Effector CD8-positive, alpha-beta T cell (primary cell): ENCODE data around the gene SCAF1.
A peak's percentile ranks its signal among the peaks of the same experiment; 100 is the strongest.

Experiments used
- DNase-seq: peaks from one replicate; lab custom pipeline; 2025; lab: John Stamatoyannopoulos, UW

The SCAF1 gene

DNA sequence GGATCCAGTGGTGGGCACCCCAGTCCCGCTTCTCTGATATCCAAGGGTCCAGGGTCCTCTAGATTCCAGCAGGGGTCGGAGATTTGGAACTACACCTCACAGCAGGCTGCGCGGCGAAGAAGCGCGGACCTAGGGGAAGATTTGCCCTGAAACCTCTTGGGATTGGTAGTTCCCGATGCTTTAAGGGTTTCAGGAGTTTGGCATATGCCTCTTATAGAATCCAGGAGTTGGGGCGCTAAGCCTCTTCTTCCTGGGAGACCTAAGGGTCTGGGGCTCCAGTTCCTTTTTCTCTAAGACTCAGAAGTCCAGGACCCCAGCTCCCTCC is 24.1 kb downstream of the SCAF1 start:
- DNase-seq: no peak

GRCh38 chr19:49667473-49667872 is 25.5 kb downstream of the SCAF1 start:
- no peak for DNase-seq

DNA sequence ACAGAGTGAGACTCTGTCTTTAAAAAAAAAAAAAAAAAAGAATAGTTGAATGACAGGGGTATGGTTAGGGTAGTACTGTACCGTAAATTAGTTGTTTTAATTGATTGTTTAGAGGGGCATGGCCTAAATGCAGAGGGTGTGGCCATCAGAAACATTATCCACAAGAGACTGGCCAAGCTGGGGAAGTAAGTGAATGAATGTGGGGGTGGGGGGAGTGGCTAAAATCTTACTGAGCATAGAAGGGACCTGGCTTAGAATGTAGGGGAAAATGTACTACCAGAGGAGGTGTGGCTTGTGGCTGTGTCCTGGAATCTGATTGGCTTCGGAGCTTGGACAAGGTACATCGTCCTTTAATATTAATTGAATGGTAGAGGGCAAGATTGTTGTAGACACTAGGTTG is 27.5 kb downstream of the SCAF1 start:
- no peak for DNase-seq

DNA sequence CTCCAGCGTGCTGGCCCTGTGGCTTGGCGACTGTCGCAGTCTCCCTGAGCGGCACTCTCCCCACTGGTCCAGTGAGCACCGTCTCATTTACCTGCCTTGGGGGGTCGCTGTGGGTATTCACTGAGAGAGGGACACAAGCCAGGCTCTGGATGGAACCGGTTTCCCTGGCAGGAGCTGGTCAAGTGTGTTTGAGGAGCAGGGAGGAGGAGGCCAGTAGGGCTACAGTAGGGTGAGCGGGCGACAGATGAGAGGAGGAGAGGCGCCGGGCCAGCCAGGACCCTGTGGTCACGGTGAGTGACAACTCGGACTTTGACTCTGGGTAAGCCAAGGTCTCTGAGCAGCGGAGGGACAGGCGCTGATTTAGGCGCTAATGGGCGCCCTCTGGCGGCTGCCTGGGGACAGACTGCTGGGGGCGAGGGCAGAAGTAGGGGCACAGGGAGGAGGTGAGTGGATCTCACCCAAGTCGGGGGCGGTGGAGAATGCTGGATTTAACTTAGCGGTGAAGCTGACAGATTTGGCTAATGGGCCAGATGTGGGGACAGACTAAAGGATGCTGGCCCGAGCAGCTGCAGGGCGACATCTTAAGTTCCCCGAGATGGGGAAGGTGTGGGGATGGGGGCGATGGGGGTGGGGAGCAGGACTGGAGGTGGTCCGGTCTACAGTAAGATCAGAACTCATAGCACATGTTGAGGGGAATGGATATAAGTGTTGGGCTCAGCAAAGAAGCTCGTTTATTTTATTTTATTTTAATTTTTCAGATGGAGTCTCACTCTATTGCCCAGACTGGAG is 30.3 kb downstream of the SCAF1 start:
- peak; percentile 68 for DNase-seq

GRCh38 chr19:49676136-49676783 is 34.3 kb downstream of the SCAF1 start:
- peak; percentile 59 for DNase-seq

DNA sequence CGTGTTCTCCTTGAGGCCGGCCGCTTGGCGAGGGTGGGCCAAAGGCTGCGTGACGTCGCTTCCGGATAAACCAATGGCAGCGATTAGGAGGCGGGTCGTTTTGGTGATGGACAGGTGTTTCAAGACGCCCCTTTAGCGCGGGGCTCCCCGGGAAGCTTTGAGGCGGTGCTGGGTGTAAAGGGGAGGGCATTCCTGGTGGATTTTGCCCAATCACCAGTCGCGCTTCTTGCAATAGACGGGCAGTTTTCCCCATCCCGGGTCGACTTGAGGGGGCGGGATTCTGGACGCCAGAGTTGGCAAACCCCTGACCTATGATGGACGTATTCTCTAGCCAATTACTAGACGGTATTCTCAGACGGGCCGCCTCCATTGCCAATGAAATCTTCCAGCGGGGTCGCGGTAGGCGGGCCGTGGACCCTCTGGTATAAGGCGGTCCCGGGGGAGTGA is 34.8 kb downstream of the SCAF1 start:
- DNase-seq: peak; percentile 97

GRCh38 chr19:49677231-49677900 is 35.4 kb downstream of the SCAF1 start, which contains the start of gene PRMT1:
PRMT1 (plus strand) TSS chr19:49677271; CDS start chr19:49677281, 10 bp downstream.
- DNase-seq: peak; percentile 56

DNA sequence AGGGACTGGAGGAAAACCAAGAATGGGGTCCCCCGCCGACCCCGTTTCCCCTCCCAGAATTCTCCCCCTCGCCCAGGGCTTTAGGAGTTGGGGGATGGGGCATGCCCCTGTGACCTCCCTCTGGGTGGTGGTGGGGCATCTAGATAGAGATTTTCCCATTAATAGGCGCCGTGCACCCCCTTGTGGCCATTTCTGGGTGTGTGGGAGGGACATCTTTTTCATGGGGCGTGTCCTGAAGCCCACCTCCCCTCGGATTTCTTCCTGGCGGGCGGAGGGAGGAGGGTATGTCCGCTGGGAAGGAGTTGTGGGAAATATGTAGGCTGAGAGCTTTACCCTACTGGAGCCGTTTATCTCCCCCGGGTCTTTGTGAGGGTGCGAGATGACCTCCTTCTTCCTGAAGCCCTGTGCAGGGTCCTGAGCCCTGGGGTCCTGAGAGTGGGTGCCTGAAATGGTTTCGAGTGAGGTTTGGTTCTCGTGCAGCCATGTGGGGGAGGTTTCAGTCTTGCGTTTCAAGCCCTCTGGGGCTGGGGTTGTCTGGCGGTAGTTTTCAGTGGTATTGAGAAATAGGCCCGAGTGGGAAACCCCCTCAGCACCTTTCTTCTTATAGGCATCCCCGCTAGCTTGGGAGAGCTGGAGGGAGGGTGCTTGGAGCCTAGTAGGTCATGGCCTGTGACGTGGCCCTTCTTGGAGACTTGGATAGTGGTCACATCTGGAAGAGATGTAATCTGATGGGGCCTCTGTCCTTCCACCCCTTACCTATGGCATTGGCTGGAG is 36.1 kb downstream of the SCAF1 start:
- DNase-seq: peak; percentile 73

- no peak for DNase-seq
These were observed 37.2 kb downstream of the SCAF1 start for GRCh38 chr19:49678985-49679770.

DNA sequence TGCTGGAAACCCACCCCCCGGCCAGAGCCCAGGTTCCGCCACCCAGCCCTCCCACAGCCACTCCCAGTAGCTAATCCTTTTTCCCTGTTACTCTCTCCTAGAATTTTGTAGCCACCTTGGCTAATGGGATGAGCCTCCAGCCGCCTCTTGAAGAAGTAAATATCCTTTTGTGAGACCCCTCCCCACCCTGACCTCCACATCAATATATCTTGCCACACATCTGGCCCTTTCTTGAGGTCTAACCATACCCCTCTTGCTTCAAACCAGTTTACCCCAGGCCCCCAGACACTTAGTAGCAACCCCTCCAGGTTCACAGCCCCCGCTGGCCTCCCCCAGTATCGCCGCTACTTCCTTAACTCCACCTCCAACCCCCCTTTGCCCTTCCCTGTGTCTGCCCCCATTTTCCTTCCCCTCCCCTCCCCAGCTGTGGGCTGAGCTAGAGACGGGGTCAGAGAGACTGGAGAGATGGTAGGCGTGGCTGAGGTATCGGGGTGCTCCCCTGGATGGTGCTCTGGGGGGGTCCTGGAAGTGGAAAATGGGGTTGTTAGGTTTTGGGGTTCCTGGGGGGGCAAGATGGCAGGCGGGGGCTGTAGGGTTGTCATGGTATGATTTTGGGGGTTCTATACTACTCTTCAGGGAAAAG is 37.9 kb downstream of the SCAF1 start:
- DNase-seq: no peak

DNA sequence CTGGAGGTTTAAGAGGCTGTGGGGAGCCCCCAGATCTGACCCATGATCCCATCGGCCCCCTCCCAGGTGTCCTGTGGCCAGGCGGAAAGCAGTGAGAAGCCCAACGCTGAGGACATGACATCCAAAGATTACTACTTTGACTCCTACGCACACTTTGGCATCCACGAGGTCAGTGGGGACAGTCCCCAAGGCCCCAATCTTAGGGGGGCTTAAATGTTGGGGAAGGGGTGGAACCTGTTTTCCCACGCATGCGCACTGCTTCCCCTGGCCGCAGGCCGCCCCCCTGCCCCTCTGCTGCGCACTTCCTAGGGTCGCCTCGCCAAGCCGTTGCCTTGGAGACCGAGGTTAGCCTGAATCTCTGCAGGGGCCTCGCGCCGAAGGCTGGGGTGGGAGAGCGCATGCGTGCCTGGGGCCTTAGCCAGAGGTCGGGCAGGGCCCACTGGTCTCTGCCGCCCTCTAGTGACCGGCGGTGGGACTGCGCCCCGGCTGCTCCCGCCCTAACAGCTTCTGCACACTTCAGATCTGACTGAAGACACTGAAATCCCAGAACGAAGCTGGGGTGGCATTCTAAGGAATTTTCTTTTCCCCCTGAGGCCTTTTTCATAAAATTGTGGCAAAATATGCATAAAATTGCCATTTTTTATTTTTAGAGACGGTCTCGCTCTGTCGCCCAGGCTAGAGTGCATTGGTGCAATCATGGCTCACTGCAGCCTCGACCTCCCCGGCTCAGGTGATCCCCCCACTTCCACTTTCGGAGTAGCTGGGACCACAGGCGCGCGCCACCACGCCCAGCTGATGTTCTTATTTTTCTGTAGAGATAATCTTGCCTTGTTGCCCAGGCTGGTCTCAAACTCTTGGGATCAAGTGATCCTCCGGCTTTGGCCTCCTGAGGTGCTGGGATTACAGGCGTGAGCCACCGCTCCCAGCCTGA is 38.7 kb downstream of the SCAF1 start:
- DNase-seq: peak; percentile 89

GRCh38 chr19:49681830-49682229 is 39.8 kb downstream of the SCAF1 start:
- no peak for DNase-seq

DNA sequence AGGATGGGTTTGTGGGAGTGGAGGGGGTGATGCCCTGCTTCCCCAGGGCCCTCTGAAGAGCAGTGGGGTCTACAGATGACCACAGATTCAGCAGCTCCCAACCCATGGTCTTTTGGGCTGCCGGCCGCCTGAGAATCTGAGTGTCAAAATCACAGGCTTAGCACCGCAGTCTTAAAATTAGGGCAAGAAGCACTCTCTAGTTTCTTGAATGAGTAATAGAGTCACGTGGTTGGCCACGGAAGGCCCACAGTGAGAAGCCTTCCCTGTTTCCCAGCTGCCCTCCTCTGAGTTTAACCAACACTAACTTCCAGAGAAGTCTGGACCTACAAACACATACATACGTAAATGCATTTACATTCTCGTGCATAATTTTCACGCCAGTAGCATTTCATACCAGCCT is 40.3 kb downstream of the SCAF1 start:
- DNase-seq: no peak

GRCh38 chr19:49683814-49684250 is 41.8 kb downstream of the SCAF1 start:
- no peak for DNase-seq

DNA sequence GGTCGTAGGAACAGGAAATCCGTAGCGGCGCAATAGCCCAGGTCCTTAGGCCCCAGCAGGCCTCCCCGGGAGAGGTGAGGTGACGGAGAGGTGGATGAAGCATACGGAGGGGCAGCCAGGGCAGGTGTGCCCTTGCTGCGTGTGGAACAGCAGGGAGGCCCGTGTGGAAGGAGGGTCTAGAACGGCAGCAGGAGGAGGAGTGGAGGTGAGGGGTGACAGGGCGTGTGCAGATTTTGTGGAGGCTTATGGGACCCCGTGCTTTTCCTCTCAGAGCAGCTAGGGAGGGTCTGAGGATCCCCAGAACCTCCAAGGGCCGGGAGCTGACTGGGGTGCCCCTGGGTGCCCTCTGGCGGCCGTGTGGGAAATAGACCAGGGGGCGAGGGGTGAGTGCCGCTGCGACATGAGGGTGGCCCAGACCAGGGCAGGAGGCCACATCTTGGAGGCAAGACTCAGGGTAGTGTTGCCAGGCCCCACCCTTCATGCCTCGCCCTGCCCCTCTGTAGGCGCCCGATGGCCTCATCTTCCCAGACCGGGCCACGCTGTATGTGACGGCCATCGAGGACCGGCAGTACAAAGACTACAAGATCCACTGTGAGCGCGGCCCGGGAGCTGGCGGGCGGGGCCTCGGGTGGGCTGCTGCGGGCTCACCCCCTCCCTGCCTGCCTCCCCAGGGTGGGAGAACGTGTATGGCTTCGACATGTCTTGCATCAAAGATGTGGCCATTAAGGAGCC is 42.4 kb downstream of the SCAF1 start:
- DNase-seq: no peak

GRCh38 chr19:49684983-49685553 is 43.1 kb downstream of the SCAF1 start:
- no peak for DNase-seq

DNA sequence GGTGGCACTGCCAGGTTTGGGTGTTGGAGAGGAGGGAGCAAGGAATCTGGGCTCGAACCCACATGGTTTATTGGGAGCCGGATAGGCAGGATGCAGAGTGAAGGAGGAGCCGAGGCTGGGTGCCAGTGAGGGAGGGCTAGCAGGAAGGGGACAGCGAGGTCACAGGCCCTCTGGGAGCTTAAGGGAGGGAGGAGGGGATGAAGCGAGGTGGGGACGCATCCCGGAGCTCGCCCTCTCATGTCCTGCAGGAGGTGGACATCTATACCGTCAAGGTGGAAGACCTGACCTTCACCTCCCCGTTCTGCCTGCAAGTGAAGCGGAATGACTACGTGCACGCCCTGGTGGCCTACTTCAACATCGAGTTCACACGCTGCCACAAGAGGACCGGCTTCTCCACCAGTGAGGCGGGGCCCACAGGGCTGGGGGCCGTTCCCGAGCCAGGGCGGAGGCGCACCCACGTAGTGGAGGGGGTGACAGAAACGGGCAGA is 43.9 kb downstream of the SCAF1 start:
- DNase-seq: no peak

GRCh38 chr19:49686503-49687088 is 44.6 kb downstream of the SCAF1 start:
- DNase-seq: no peak
